Adrenal gland (tissue), 12 donors: ENCODE measurements around the gene PDGFRB. TPM values are rescaled to one million over a fixed set of nuclear protein-coding genes. Genes with fewer than 3 reads are reported as not detected.

Experiments used
- DNase-seq, 7 donors: peaks; one replicate each; pipeline ENCODE4 v3.0.0-alpha.2; 2019 to 2020
- H3K27ac ChIP-seq, 5 donors: fragments of 200-600 bp; sonication (generic) in 4 of 5; 1 replicate in 3 of 5; 2 replicates in 2 of 5; pipeline versions ENCODE4 v1.5.1 to v1.8.0; 2016 to 2020; ENCODE audit warnings: mild to moderate bottlenecking in 1 of 5
- H3K27me3 ChIP-seq: fragments of 200-600 bp; 2 replicates; pipeline ENCODE4 v1.8.0; 2021
- H3K36me3 ChIP-seq, 2 donors: fragments of 200-600 bp; replicated peaks in 1 of 2; 1 replicate in 1 of 2; 2 replicates in 1 of 2; pipeline versions ENCODE4 v1.5.1 to v1.8.0; 2018 to 2022
- H3K4me1 ChIP-seq, 2 donors: fragments of 200-600 bp; replicated peaks in 1 of 2; 1 replicate in 1 of 2; 2 replicates in 1 of 2; pipeline versions ENCODE4 v1.5.1 to v1.8.0; 2018 to 2021
- H3K4me3 ChIP-seq, 4 donors: fragments of 200-600 bp; sonication (generic) in 3 of 4; one replicate each; pipeline ENCODE4 v1.5.1; 2016 to 2018
- H3K9me3 ChIP-seq, 3 donors: fragments of 200-600 bp; sonication (generic) in 1 of 3; replicated peaks in 1 of 3; 1 replicate in 2 of 3; 2 replicates in 1 of 3; pipeline versions ENCODE4 v1.5.1 to v1.8.0; 2016 to 2021
- CTCF ChIP-seq, 6 experiments: fragments of 450-650 bp in 4 of 6; fragments of 200-600 bp in 2 of 6; sonication (generic) in 1 of 6; IDR thresholded peaks; 1 replicate in 5 of 6; 2 replicates in 1 of 6; pipeline versions ENCODE4 v1.5.1 to v1.8.0; 2016 to 2021; ENCODE audit warnings: antibody characterized with exemption in 6 of 6, mild to moderate bottlenecking in 2 of 6, moderate library complexity in 1 of 6
- POLR2A ChIP-seq, 2 donors: fragments of 450-650 bp; IDR thresholded peaks; one replicate each; pipeline ENCODE4 v1.6.1; 2017; ENCODE audit warnings: antibody characterized with exemption in 2 of 2, mild to moderate bottlenecking in 2 of 2, moderate library complexity in 1 of 2
- WGBS, 4 donors: extraction: QIAGEN DNeasy Blood & Tissue Kit in 2 of 4; methylation state at CpG; one replicate each; pipeline versions ENCODE4 v1.1.5 to v1.1.7; 2013 to 2017; 5-methylcytosine and 5-hydroxymethylcytosine counted together
- intact Hi-C, 2 donors: fragments of 100-400 bp; cut with DNase I; formaldehyde crosslinking; loops; one replicate each; pipeline versions ENCODE4 v1.14.1 to v1.15.0; 2022 to 2023
- polyA plus RNA-seq, 3 donors: library from polyadenylated mRNA; stranded (reverse); fragments of 200-250 nt in 2 of 3; fragments of 350-450 nt in 1 of 3; fragmentation: Illumina TruSeq in 1 of 3; extraction: RNeasy Lipid Tissue Mini Kit (QIAGEN cat#74804) in 1 of 3; gene quantifications; one replicate each; pipeline ENCODE4 v1.2.3, GENCODE V29; 2013 to 2014
- total RNA-seq, 9 donors: library from RNA; depleted of rRNA in 4 of 9; stranded (reverse); fragments of >200 nt in 4 of 9; fragments of 120-200 nt in 1 of 9; fragmentation: NEBNext Ultra II Directional in 1 of 9; extraction: Animal tissue kit (Norgen Biotek cat#: 25700) in 1 of 9; gene quantifications; one replicate each; pipeline versions ENCODE4 v1.1.0 to v1.2.4, GENCODE V29; 2013 to 2023
- donor health status: healthy with polysubstance abuse.
- donor health status: Bipolar disorder and iron deficiency.
- donor health status: DM: yes; HTN: yes; CAD: no.
- donor health status: DM: no; HTN: no; CAD: no.
- donor health status: DM: no; HTN: no; CAD: no.
- donor health status: DM: yes; HTN: yes; CAD: no.

Gene PDGFRB
- total and polyA plus RNA-seq, 12 donors = 21.3 to 188 (median 73.1) TPM

DNA sequence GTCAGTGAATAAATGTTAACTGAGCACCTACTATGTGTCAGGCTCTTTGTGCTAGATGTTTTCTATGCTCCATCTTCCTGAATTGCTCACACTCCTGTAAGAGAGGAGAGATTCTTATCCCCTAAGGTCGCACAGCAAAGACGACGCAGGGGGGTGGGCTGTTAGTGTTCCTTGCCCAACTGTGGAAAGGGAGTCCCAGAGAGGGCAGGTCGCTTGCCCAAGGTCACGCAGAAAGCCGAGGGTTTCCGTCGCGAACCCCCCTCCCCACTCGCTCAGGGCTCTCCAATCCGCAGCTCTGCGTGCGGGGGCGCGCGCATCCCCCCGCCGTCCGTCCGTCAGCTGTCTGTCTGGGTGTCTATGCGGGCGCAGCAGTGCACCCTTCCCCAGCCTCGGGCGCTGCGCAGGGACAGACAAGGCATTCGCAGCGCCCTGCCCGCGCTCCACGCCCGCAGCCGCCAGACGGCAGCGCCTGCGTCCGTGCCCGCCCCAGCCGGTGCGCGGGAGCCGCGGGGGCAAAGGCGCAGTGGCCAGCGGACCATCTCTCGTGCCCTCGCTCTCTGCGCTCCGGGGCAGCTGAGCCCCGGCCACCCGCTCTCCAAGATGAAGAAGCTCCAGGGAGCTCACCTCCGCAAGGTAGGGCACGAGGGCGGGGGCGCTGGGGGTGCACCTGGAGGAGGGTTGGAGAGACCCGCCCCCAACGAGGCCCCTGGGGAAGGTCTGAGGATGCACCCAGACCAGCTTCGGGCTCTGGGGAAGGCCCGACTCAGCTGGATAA is 34.3 kb upstream of the PDGFRB start, which contains the start of gene SLC6A7:
TSS of gene SLC6A7 (plus strand) at position 335 of the 775 bp plus-strand sequence. CDS start at position 601, 266 bp downstream.
- WGBS, 4 donors = 5 to 10% (median 5%) methylated on average over 8 to 58 of the region's 58 CpGs
- intact Hi-C loops = no loop called here

DNA sequence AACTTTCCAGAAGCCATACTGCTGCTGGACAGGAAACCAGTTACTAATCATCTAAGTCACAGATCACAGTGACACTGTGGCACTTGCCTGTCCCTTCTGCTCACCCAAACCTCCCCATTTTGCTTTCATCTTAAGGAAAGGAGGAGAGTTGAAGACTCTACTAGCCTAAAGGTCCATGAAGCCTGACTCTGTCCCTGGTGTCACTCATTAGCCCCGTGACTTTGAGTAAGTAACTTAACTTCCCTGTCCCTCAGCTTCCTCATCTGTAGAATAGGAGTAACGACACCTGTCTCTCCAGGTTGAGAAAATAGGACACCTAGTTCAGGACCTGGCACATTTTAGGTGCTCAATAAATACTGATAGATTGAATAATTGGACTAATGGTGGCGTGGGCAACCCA is 33.7 kb upstream of the PDGFRB start:
- Histone ChIP-seq H3K27ac (no peak overlapping the region), H3K36me3 (no peaks in the 10 kb centered on the region), H3K27me3 (peaks cover 23% of the 10 kb centered on the region), H3K4me3 (no peak overlapping the region), H3K9me3 (no peaks in the 10 kb centered on the region), H3K4me1 (no peaks in the 10 kb centered on the region)
- intact Hi-C loops = no loop called here
- no peak for TF ChIP-seq CTCF (IDR thresholded peaks at IDR 0.05)
- no peak for DNase-seq
- WGBS, 4 donors = 59 to 74% (median 69%) methylated on average over 3 of the region's 3 CpGs

More for the DNA sequence above, 34.3 kb upstream of the PDGFRB start, which contains the start of gene SLC6A7:
- DNase-seq = no peak
- no peak within 1 kb of the TSS for H3K27ac ChIP-seq
- H3K27me3 ChIP-seq = peaks cover 23% of the 10 kb centered on the region
- TF ChIP-seq CTCF (IDR thresholded peaks at IDR 0.05) (no peak), POLR2A (IDR thresholded peaks at IDR 0.05) (no peak)
- H3K4me1 ChIP-seq = no peaks in the 10 kb centered on the region
- H3K4me3 ChIP-seq = no peak within 1 kb of the TSS
- H3K36me3 ChIP-seq = no peaks in the 10 kb centered on the region
- H3K9me3 ChIP-seq = no peaks in the 10 kb centered on the region

GRCh38 chr5:150188146-150188842 is 32.6 kb upstream of the PDGFRB start:
- DNase-seq = no peak
- TF ChIP-seq POLR2A (IDR thresholded peaks at IDR 0.05) = no peak
- TF ChIP-seq CTCF (IDR thresholded peaks at IDR 0.05) = no peak
- intact Hi-C loops = no loop called here
- H3K4me3 ChIP-seq = no peak overlapping the region
- no peaks in the 10 kb centered on the region for H3K4me1 ChIP-seq
- peaks cover 23% of the 10 kb centered on the region for H3K27me3 ChIP-seq
- WGBS, 4 donors = 56 to 70% (median 61%) methylated on average over 3 of the region's 3 CpGs
- H3K9me3 ChIP-seq = no peaks in the 10 kb centered on the region
- no peak overlapping the region for H3K27ac ChIP-seq
- no peaks in the 10 kb centered on the region for H3K36me3 ChIP-seq

GRCh38 chr5:150186897-150187296 is 31.3 kb upstream of the PDGFRB start:
- Histone ChIP-seq H3K27me3 (peaks cover 23% of the 10 kb centered on the region), H3K4me1 (no peaks in the 10 kb centered on the region), H3K36me3 (no peaks in the 10 kb centered on the region), H3K27ac (no peak overlapping the region), H3K4me3 (no peak overlapping the region), H3K9me3 (no peaks in the 10 kb centered on the region)
- intact Hi-C loops = no loop called here
- TF ChIP-seq CTCF (IDR thresholded peaks at IDR 0.05) = no peak
- no peak for TF ChIP-seq POLR2A (IDR thresholded peaks at IDR 0.05)
- 48 to 74% (median 70%) methylated on average over 4 of the region's 4 CpGs for WGBS, 4 donors
- DNase-seq = no peak
